Measurements from ENCODE around the gene GLRX5. TPM values are rescaled to one million over a fixed set of nuclear protein-coding genes. Genes with fewer than 3 reads are reported as not detected.

GLRX5 gene
- total RNA-seq, 1 donor: 35.8 TPM

DNA sequence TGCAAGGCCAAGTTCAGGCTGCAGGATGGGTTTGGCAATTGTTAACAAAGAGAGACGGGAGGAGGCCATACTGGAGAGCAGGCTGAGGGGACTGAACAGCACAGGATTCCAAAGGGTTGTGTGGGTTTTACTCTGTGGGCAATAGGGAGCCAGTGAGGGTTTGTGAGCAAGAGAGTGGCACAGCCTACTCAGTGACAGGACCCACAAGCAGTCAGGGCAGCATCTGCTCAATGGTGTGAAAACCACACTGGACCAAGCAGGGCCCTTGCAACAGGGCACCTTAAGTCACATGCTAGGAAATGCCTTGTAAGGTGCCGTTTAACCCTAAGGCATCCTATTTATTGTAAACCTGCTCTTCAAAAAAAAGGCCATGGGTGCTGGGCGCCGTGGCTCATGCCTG, 40.4 kb upstream of the GLRX5 start:
- TF ChIP-seq, protein P1, sequence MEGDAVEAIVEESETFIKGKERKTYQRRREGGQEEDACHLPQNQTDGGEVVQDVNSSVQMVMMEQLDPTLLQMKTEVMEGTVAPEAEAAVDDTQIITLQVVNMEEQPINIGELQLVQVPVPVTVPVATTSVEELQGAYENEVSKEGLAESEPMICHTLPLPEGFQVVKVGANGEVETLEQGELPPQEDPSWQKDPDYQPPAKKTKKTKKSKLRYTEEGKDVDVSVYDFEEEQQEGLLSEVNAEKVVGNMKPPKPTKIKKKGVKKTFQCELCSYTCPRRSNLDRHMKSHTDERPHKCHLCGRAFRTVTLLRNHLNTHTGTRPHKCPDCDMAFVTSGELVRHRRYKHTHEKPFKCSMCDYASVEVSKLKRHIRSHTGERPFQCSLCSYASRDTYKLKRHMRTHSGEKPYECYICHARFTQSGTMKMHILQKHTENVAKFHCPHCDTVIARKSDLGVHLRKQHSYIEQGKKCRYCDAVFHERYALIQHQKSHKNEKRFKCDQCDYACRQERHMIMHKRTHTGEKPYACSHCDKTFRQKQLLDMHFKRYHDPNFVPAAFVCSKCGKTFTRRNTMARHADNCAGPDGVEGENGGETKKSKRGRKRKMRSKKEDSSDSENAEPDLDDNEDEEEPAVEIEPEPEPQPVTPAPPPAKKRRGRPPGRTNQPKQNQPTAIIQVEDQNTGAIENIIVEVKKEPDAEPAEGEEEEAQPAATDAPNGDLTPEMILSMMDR (IDR thresholded peaks at IDR 0.05; ENCODE audit: insufficient read depth, low read depth, low read length): no peak
- DNase-seq (ENCODE audit: low read depth): no peak
- no peak overlapping the region for H3K4me3 ChIP-seq (ENCODE audit: low read depth, low read length)

DNA sequence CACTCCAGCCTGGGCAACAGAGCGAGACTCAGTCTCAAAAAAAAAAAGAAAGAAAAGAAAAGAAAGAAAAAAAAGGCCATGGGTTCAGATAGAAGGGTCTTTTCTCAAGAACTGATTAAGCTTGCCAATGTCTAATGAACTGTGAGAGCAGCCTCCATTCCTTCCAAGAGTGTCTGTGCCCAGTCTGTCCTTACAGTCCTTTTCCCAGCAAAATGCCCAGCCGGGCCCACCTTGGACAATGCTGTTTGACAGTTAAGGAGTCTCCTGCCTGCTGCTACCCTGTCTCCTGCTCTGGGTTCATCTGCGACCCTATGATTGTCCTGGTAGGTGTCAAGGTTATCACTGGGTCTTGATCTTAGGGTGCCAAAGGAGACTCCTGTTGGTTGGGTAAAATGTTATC, 39.8 kb upstream of the GLRX5 start:
- H3K4me3 ChIP-seq (ENCODE audit: low read depth, low read length): no peak overlapping the region
- no peak for DNase-seq (ENCODE audit: low read depth)
- TF ChIP-seq, protein P1 (IDR thresholded peaks at IDR 0.05; ENCODE audit: insufficient read depth, low read depth, low read length): no peak

DNA sequence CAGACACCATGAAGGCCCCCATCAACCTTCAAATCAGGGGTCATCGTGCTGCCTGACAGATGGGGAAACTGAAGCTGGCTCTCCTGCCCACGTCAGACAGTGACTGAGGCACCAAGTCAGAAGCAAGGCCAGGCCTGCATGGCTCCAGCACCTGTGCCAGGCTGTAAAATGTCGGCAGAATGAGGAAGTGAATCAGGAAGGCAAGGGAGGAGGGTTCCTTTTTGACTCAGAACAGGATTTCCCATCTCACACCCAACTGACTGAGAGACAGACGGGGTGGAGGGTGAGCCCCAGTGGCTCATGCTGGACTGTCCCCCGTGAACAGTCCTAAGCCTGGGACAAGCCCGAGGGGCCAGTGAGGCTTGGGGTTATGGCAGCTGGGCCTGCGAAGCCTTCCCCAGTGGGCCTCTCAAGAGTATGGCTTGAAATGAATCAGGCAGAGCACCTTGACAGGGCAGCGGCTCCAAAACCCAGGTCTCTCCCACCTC, 39.3 kb upstream of the GLRX5 start:
- no peak for DNase-seq (ENCODE audit: low read depth)
- TF ChIP-seq, protein P1 (IDR thresholded peaks at IDR 0.05; ENCODE audit: insufficient read depth, low read depth, low read length): no peak
- no peak overlapping the region for H3K4me3 ChIP-seq (ENCODE audit: low read depth, low read length)

DNA sequence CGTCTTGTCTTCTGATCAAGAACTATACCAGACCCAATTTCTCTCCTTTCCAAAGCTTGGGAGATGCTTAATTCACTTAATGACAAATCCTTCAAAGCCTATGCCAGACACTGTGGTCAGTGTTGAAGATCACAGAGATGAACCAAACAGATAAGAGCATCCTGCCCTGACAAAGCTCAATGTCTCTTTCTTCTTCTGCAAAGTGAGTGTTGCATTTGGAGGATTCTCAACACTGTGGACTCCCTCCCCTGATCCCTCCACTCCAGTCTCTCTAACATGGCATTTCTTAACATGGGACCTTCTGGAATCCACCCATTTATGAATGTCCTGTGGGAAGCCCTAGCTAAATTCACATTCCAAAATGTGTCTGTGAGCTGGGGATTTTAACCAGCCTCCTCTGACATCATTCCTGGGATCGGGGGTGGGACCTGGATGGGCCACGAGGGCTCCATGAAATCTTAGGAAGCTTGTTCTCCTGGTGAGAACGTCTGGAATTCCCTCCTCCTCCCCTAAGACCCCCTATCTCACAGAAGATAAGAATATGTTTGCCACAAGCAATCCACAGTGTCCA, 38.7 kb upstream of the GLRX5 start:
- TF ChIP-seq, protein P1 (IDR thresholded peaks at IDR 0.05; ENCODE audit: insufficient read depth, low read depth, low read length): no peak
- DNase-seq (ENCODE audit: low read depth): peak; percentile 97
- no peak overlapping the region for H3K4me3 ChIP-seq (ENCODE audit: low read depth, low read length)

DNA sequence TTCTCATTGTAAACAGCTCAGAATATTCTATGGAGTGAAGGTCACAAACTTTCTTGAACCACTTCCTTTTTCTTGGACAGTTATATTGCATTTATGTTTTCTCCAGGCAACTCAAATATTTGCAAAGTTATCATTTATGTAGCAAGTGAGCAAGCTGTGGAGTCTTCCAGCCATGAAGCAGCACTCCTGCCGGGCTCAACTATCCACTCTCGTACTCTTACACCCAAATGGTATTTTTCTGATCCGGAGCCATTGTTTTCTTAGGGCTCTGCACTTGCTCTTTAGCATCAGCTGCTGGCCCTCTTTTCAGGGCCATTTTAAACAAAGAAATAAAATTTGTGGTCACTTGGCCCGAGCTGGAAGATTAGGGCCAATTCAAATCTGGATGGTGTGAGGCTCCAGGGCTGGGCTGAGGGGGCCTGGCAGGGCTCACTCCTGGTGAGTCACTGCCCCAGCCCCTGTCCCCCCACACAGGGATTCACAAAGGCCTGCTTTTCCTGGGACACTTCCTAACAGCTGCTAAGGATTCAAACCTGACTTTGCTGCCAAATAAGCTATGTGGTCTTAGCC, 38.1 kb upstream of the GLRX5 start:
- no peak overlapping the region for H3K4me3 ChIP-seq (ENCODE audit: low read depth, low read length)
- DNase-seq (ENCODE audit: low read depth): peak; percentile 74
- TF ChIP-seq, protein P1 (IDR thresholded peaks at IDR 0.05; ENCODE audit: insufficient read depth, low read depth, low read length): no peak

DNA sequence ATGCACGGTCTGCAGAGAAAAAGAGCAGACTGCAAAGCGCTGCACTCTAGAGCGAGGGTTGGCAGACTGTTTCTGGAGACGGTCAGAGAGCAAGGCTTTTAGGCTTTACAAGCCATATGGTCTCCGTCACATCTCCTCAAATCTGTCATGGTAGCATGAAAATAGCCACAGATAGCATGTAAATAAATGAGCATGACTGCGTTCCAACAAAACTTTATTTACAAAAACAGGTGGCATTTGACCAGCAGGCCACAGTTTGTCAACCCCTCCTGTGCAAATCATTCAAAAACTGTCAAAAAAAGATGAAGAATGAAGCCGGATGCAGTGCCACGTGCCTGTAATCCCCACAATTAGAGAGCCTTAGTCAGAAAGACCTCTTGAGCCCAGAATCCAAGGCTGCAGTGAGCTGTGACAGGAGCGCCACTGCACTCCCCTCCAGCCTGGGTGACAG, 37.3 kb upstream of the GLRX5 start:
- H3K4me3 ChIP-seq (ENCODE audit: low read depth, low read length): no peak overlapping the region
- TF ChIP-seq, protein P1 (IDR thresholded peaks at IDR 0.05; ENCODE audit: insufficient read depth, low read depth, low read length): no peak
- peak; percentile 75 for DNase-seq (ENCODE audit: low read depth)
